ENCODE measurements around the gene PPM1L.

Gene PPM1L

GRCh38 chr3:160857476-160858119, 101.6 kb downstream of the PPM1L start:
- TF ChIP-seq CTCF (conservative IDR thresholded peaks at IDR 0.05; ENCODE audit: low read length), result no peak
- DNase-seq (ENCODE audit: low read depth), result no peak

GRCh38 chr3:160860346-160860745, 104.3 kb downstream of the PPM1L start:
- DNase-seq (ENCODE audit: low read depth), result no peak
- no peak overlapping the region for H3K4me3 ChIP-seq (ENCODE audit: low read length)
- no peak for TF ChIP-seq CTCF (conservative IDR thresholded peaks at IDR 0.05; ENCODE audit: low read length)

More at GRCh38 chr3:160857476-160858119, 101.6 kb downstream of the PPM1L start:
- H3K4me3 ChIP-seq (ENCODE audit: low read length), result no peak overlapping the region

- TF ChIP-seq CTCF (conservative IDR thresholded peaks at IDR 0.05; ENCODE audit: low read length), result no peak
- DNase-seq (ENCODE audit: low read depth), result no peak
- no peak overlapping the region for H3K4me3 ChIP-seq (ENCODE audit: low read length)
These were observed 113.8 kb downstream of the PPM1L start for GRCh38 chr3:160869825-160870224.

GRCh38 chr3:160870327-160870726, 114.3 kb downstream of the PPM1L start:
- no peak for DNase-seq (ENCODE audit: low read depth)
- H3K4me3 ChIP-seq (ENCODE audit: low read length), result no peak overlapping the region
- TF ChIP-seq CTCF (conservative IDR thresholded peaks at IDR 0.05; ENCODE audit: low read length), result no peak

- no peak overlapping the region for H3K4me3 ChIP-seq (ENCODE audit: low read length)
- no peak for DNase-seq (ENCODE audit: low read depth)
- TF ChIP-seq CTCF (conservative IDR thresholded peaks at IDR 0.05; ENCODE audit: low read length), result no peak
These were observed 118.7 kb downstream of the PPM1L start for GRCh38 chr3:160874736-160875135.

GRCh38 chr3:160876643-160877042, 120.6 kb downstream of the PPM1L start:
- DNase-seq (ENCODE audit: low read depth), result no peak
- H3K4me3 ChIP-seq (ENCODE audit: low read length), result no peak overlapping the region
- TF ChIP-seq CTCF (conservative IDR thresholded peaks at IDR 0.05; ENCODE audit: low read length), result no peak

- no peak for TF ChIP-seq CTCF (conservative IDR thresholded peaks at IDR 0.05; ENCODE audit: low read length)
- no peak overlapping the region for H3K4me3 ChIP-seq (ENCODE audit: low read length)
- no peak for DNase-seq (ENCODE audit: low read depth)
These were observed 123.8 kb downstream of the PPM1L start for GRCh38 chr3:160879859-160880258.

Data from AG10803 (cell line).